ENCODE results near the gene GAS6. TPM values are rescaled to one million over a fixed set of nuclear protein-coding genes. Genes with fewer than 3 reads are reported as not detected.

The GAS6 gene
- total RNA-seq, 1 experiment from 2014 or later = 49.4 TPM

- DNase-seq (ENCODE audit: low read depth, low spot score) (no peak), ATAC-seq (no peak)
- peaks cover 4 to 9% of the 10 kb centered on the region in 2 experiments; a peak in 2 of 4 replicates for H3K9me3 ChIP-seq (ENCODE audit: control insufficient read depth in 1 of 2, insufficient read depth in 1 of 2, low read depth in 1 of 2, low read length in 2 of 2)
- TF ChIP-seq YY1 (IDR thresholded peaks at IDR 0.05; ENCODE audit: extremely low read depth, insufficient replicate concordance, low read depth, low read length) (no peak), JUND (IDR thresholded peaks at IDR 0.05) (no peak), EZH2phosphoT487 (IDR thresholded peaks at IDR 0.05; ENCODE audit: borderline replicate concordance) (no peak), ELF1 (IDR thresholded peaks at IDR 0.05; ENCODE audit: borderline replicate concordance, low read depth) (no peak), SP1 (IDR thresholded peaks at IDR 0.05; ENCODE audit: low read depth) (no peak), SIN3A (IDR thresholded peaks at IDR 0.05; ENCODE audit: low read depth) (no peak), TCF7L2 (IDR thresholded peaks at IDR 0.05; ENCODE audit: borderline replicate concordance, extremely low read depth, insufficient read depth, insufficient read length) (no peak), SRF (IDR thresholded peaks at IDR 0.05; ENCODE audit: low read depth) (no peak), EZH2 (IDR thresholded peaks at IDR 0.05) (no peak), FOSL1 (IDR thresholded peaks at IDR 0.05; ENCODE audit: low read depth) (no peak), POLR2AphosphoS5 (IDR thresholded peaks at IDR 0.05; ENCODE audit: low read depth, low read length) (no peak), EGR1 (IDR thresholded peaks at IDR 0.05; ENCODE audit: low read depth) (no peak), ZNF274 (IDR thresholded peaks at IDR 0.05; ENCODE audit: low read depth, low read length) (no peak)
- TF ChIP-seq, protein P1, sequence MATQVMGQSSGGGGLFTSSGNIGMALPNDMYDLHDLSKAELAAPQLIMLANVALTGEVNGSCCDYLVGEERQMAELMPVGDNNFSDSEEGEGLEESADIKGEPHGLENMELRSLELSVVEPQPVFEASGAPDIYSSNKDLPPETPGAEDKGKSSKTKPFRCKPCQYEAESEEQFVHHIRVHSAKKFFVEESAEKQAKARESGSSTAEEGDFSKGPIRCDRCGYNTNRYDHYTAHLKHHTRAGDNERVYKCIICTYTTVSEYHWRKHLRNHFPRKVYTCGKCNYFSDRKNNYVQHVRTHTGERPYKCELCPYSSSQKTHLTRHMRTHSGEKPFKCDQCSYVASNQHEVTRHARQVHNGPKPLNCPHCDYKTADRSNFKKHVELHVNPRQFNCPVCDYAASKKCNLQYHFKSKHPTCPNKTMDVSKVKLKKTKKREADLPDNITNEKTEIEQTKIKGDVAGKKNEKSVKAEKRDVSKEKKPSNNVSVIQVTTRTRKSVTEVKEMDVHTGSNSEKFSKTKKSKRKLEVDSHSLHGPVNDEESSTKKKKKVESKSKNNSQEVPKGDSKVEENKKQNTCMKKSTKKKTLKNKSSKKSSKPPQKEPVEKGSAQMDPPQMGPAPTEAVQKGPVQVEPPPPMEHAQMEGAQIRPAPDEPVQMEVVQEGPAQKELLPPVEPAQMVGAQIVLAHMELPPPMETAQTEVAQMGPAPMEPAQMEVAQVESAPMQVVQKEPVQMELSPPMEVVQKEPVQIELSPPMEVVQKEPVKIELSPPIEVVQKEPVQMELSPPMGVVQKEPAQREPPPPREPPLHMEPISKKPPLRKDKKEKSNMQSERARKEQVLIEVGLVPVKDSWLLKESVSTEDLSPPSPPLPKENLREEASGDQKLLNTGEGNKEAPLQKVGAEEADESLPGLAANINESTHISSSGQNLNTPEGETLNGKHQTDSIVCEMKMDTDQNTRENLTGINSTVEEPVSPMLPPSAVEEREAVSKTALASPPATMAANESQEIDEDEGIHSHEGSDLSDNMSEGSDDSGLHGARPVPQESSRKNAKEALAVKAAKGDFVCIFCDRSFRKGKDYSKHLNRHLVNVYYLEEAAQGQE (IDR thresholded peaks at IDR 0.05; ENCODE audit: low read depth) = no peak
- TF ChIP-seq, protein P2, sequence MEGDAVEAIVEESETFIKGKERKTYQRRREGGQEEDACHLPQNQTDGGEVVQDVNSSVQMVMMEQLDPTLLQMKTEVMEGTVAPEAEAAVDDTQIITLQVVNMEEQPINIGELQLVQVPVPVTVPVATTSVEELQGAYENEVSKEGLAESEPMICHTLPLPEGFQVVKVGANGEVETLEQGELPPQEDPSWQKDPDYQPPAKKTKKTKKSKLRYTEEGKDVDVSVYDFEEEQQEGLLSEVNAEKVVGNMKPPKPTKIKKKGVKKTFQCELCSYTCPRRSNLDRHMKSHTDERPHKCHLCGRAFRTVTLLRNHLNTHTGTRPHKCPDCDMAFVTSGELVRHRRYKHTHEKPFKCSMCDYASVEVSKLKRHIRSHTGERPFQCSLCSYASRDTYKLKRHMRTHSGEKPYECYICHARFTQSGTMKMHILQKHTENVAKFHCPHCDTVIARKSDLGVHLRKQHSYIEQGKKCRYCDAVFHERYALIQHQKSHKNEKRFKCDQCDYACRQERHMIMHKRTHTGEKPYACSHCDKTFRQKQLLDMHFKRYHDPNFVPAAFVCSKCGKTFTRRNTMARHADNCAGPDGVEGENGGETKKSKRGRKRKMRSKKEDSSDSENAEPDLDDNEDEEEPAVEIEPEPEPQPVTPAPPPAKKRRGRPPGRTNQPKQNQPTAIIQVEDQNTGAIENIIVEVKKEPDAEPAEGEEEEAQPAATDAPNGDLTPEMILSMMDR (IDR thresholded peaks at IDR 0.05 in 2 of 3, conservative IDR thresholded peaks at IDR 0.05 in 1 of 3; ENCODE audit: borderline replicate concordance in 1 of 3, insufficient read depth in 1 of 3, low read depth in 2 of 3, low read length in 2 of 3) = no peak
- TF ChIP-seq, protein P3, sequence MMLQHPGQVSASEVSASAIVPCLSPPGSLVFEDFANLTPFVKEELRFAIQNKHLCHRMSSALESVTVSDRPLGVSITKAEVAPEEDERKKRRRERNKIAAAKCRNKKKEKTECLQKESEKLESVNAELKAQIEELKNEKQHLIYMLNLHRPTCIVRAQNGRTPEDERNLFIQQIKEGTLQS (IDR thresholded peaks at IDR 0.05) = no peak
- TF ChIP-seq, protein P4, sequence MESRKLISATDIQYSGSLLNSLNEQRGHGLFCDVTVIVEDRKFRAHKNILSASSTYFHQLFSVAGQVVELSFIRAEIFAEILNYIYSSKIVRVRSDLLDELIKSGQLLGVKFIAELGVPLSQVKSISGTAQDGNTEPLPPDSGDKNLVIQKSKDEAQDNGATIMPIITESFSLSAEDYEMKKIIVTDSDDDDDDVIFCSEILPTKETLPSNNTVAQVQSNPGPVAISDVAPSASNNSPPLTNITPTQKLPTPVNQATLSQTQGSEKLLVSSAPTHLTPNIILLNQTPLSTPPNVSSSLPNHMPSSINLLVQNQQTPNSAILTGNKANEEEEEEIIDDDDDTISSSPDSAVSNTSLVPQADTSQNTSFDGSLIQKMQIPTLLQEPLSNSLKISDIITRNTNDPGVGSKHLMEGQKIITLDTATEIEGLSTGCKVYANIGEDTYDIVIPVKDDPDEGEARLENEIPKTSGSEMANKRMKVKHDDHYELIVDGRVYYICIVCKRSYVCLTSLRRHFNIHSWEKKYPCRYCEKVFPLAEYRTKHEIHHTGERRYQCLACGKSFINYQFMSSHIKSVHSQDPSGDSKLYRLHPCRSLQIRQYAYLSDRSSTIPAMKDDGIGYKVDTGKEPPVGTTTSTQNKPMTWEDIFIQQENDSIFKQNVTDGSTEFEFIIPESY (IDR thresholded peaks at IDR 0.05; ENCODE audit: extremely low read depth, insufficient replicate concordance, low read length) = no peak
- peaks cover 4 to 15% of the 10 kb centered on the region in 2 experiments; a peak in 2 of 4 replicates for H3K36me3 ChIP-seq (ENCODE audit: control insufficient read depth in 1 of 2, insufficient read depth in 2 of 2, low read length in 2 of 2)
- no peaks in the 10 kb centered on the region for H3K9me2 ChIP-seq (ENCODE audit: insufficient read depth)
- H3K27ac ChIP-seq (ENCODE audit: low read depth, low read length) = no peak overlapping the region; the same call in 1 of the 2 replicates
- peaks cover 9 to 23% of the 10 kb centered on the region in 2 experiments for H3K4me1 ChIP-seq (ENCODE audit: control insufficient read depth in 1 of 2, insufficient read depth in 2 of 2, low read length in 2 of 2)
- H3K9ac ChIP-seq (ENCODE audit: low read length) = no peak overlapping the region
- BruUV-seq (replicated peaks) = no TSS peak
- H2AFZ ChIP-seq (ENCODE audit: low read depth, low read length, poor library complexity, severe bottlenecking) = no peak overlapping the region
- peak overlapping the region; percentile 32; the same call in 1 of the 2 replicates for H3K4me2 ChIP-seq (ENCODE audit: low read length)
- H3K4me3 ChIP-seq (replicated peaks in 1 of 2; ENCODE audit: low read depth in 1 of 2, low read length in 2 of 2) = no peak overlapping the region
- H3K27me3 ChIP-seq (ENCODE audit: insufficient read depth, low read length) = no peaks in the 10 kb centered on the region
- intact Hi-C loops (cut with micrococcal nuclease) = no loop called here
- H4K20me1 ChIP-seq (ENCODE audit: insufficient read depth) = no peaks in the 10 kb centered on the region
- ChIA-PET POLR2A (interaction anchor here (0.6 kb wide), 1 partner anchor 128 kb away, joined by 4 read pairs; no protein-coding TSS in a partner anchor), RAD21 (ENCODE audit: low non-redundant PET in 1 of 2, low total read pairs in 2 of 2, uncharacterized antibody in 2 of 2, unreplicated experiment in 2 of 2) (no interaction called here), CTCF (no interaction called here)
- peaks cover 39% of the 10 kb centered on the region for H3K79me2 ChIP-seq (ENCODE audit: insufficient read depth, low read length)
These were observed 49.4 kb downstream of the GAS6 start for GRCh38 chr13:113814435-113814821.

Measured in HCT116 (cell line).